Measurements from ENCODE around the gene MZB1.

Gene MZB1

GRCh38 chr5:139384591-139385051, 5.1 kb downstream of the MZB1 start:
- no peak overlapping the region for H3K27ac ChIP-seq (ENCODE audit: low read length, poor library complexity, severe bottlenecking)
- H3K14ac ChIP-seq (ENCODE audit: low read length in 2 of 2) = peak overlapping the region in 1 of 2 experiments; percentile 41
- H4K91ac ChIP-seq (ENCODE audit: low read length) = no peak overlapping the region
- H3K27me3 ChIP-seq (ENCODE audit: control insufficient read depth in 1 of 2, insufficient read depth in 1 of 2, low read length in 2 of 2) = no peaks in the 10 kb centered on the region
- no peak overlapping the region for H3K4ac ChIP-seq (ENCODE audit: low read depth in 1 of 2, low read length in 2 of 2)
- H3K79me1 ChIP-seq (replicated peaks; ENCODE audit: low read length, poor library complexity, severe bottlenecking) = no peaks in the 10 kb centered on the region
- H3K4me3 ChIP-seq (ENCODE audit: insufficient read depth in 1 of 2, low read depth in 1 of 2, low read length in 2 of 2) = peak overlapping the region in 1 of 2 experiments; percentile 60
- H3K23ac ChIP-seq (ENCODE audit: low read length in 2 of 2) = no peak overlapping the region
- no peaks in the 10 kb centered on the region for H3K9me3 ChIP-seq (ENCODE audit: control insufficient read depth, low read length)
- no peak overlapping the region for H2BK12ac ChIP-seq (ENCODE audit: low read length in 2 of 2)
- H3K4me1 ChIP-seq (ENCODE audit: control insufficient read depth, insufficient read depth, low read depth, low read length) = peaks cover 35% of the 10 kb centered on the region
- no peak overlapping the region for H3K4me2 ChIP-seq (ENCODE audit: low read length, poor library complexity, severe bottlenecking)
- H4K8ac ChIP-seq (ENCODE audit: low read length) = no peak overlapping the region
- H2BK15ac ChIP-seq (ENCODE audit: low read depth, poor library complexity, severe bottlenecking) = peak overlapping the region; percentile 52
- H2BK5ac ChIP-seq (ENCODE audit: low read depth, low read length, poor library complexity, severe bottlenecking) = no peak overlapping the region
- H3K36me3 ChIP-seq (ENCODE audit: control insufficient read depth in 1 of 2, insufficient read depth in 2 of 2, low read depth in 1 of 2, low read length in 2 of 2) = no peaks in the 10 kb centered on the region
- H3K18ac ChIP-seq (ENCODE audit: low read depth in 1 of 2, low read length in 2 of 2) = no peak overlapping the region
- H2BK120ac ChIP-seq (ENCODE audit: low read depth, low read length) = no peak overlapping the region
- DNase-seq = no peak
- peak overlapping the region; percentile 37 for H2AK5ac ChIP-seq (ENCODE audit: low read length, severe bottlenecking)
- no peak overlapping the region for H2AFZ ChIP-seq (ENCODE audit: low read depth, low read length)
- 92% methylated on average over 8 of the region's 9 CpGs for WGBS
- H3K9ac ChIP-seq (ENCODE audit: low read length) = peak overlapping the region; percentile 62

DNA sequence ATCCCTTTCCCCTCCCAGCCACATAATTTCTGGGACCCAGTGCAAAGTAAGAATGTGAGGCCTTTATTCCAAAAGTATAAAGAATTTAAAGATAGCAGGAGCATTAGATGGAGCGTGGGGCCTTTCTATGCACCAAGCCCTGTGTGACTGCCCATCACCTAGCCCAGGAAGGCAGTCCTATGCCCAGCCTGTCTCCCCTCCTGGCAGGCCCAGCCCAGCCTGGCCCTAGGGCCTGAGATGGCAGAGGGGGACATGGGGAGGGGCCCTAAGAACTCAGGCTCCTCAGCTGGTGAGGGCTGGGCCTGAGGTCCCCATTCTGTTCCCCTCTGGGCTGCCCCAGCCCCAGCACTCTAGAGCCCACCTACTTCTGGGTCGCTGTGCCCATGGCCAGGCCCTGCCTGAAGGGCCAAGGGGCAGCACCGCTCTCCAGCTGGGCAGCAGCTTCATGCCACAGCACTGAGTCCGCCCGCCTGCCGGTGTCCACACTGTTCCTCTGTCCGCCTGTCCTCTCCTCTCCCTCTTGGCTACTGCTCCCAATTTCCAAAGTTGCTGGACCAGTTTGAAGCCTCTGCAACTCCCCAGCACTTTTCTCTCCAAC, 5.6 kb downstream of the MZB1 start:
- Histone ChIP-seq H3K9ac (ENCODE audit: low read length) (peak overlapping the region; percentile 62), H3K14ac (ENCODE audit: low read length in 2 of 2) (no peak overlapping the region), H2BK120ac (ENCODE audit: low read depth, low read length) (no peak overlapping the region), H3K9me3 (ENCODE audit: control insufficient read depth, low read length) (no peaks in the 10 kb centered on the region), H2AK5ac (ENCODE audit: low read length, severe bottlenecking) (peak overlapping the region; percentile 37), H3K4me1 (ENCODE audit: control insufficient read depth, insufficient read depth, low read depth, low read length) (peaks cover 35% of the 10 kb centered on the region), H4K91ac (ENCODE audit: low read length) (peak overlapping the region; percentile 11), H3K4ac (ENCODE audit: low read depth in 1 of 2, low read length in 2 of 2) (no peak overlapping the region), H2BK12ac (ENCODE audit: low read length in 2 of 2) (no peak overlapping the region), H3K4me2 (ENCODE audit: low read length, poor library complexity, severe bottlenecking) (no peak overlapping the region), H3K27ac (ENCODE audit: low read length, poor library complexity, severe bottlenecking) (no peak overlapping the region), H3K79me1 (replicated peaks; ENCODE audit: low read length, poor library complexity, severe bottlenecking) (no peaks in the 10 kb centered on the region), H3K36me3 (ENCODE audit: control insufficient read depth in 1 of 2, insufficient read depth in 2 of 2, low read depth in 1 of 2, low read length in 2 of 2) (peaks cover 0 to under 1% of the 10 kb centered on the region in 2 experiments), H2BK5ac (ENCODE audit: low read depth, low read length, poor library complexity, severe bottlenecking) (no peak overlapping the region), H3K18ac (ENCODE audit: low read depth in 1 of 2, low read length in 2 of 2) (no peak overlapping the region), H3K27me3 (ENCODE audit: control insufficient read depth in 1 of 2, insufficient read depth in 1 of 2, low read length in 2 of 2) (no peaks in the 10 kb centered on the region), H2BK15ac (ENCODE audit: low read depth, poor library complexity, severe bottlenecking) (no peak overlapping the region), H3K23ac (ENCODE audit: low read length in 2 of 2) (no peak overlapping the region), H4K8ac (ENCODE audit: low read length) (no peak overlapping the region), H2AFZ (ENCODE audit: low read depth, low read length) (no peak overlapping the region), H3K4me3 (ENCODE audit: insufficient read depth in 1 of 2, low read depth in 1 of 2, low read length in 2 of 2) (peak overlapping the region in 1 of 2 experiments; percentile 60)
- no peak for DNase-seq
- 78% methylated on average over 7 of the region's 7 CpGs for WGBS

- WGBS = 92% methylated on average over 9 of the region's 10 CpGs
- Histone ChIP-seq H3K23ac (ENCODE audit: low read length in 2 of 2) (no peak within 1 kb of the TSS), H2BK120ac (ENCODE audit: low read depth, low read length) (no peak within 1 kb of the TSS), H2BK12ac (ENCODE audit: low read length in 2 of 2) (no peak within 1 kb of the TSS), H3K9me3 (ENCODE audit: control insufficient read depth, low read length) (no peaks in the 10 kb centered on the region), H2BK5ac (ENCODE audit: low read depth, low read length, poor library complexity, severe bottlenecking) (no peak within 1 kb of the TSS), H3K4me2 (ENCODE audit: low read length, poor library complexity, severe bottlenecking) (no peak within 1 kb of the TSS), H3K27ac (ENCODE audit: low read length, poor library complexity, severe bottlenecking) (no peak within 1 kb of the TSS), H3K9ac (ENCODE audit: low read length) (no peak within 1 kb of the TSS), H2BK15ac (ENCODE audit: low read depth, poor library complexity, severe bottlenecking) (no peak within 1 kb of the TSS), H4K91ac (ENCODE audit: low read length) (no peak within 1 kb of the TSS), H4K8ac (ENCODE audit: low read length) (no peak within 1 kb of the TSS), H3K18ac (ENCODE audit: low read depth in 1 of 2, low read length in 2 of 2) (no peak within 1 kb of the TSS), H3K4me3 (ENCODE audit: insufficient read depth in 1 of 2, low read depth in 1 of 2, low read length in 2 of 2) (no peak within 1 kb of the TSS), H3K14ac (ENCODE audit: low read length in 2 of 2) (no peak within 1 kb of the TSS), H3K79me1 (replicated peaks; ENCODE audit: low read length, poor library complexity, severe bottlenecking) (no peaks in the 10 kb centered on the region), H3K4ac (ENCODE audit: low read depth in 1 of 2, low read length in 2 of 2) (no peak within 1 kb of the TSS), H3K4me1 (ENCODE audit: control insufficient read depth, insufficient read depth, low read depth, low read length) (peaks cover 34% of the 10 kb centered on the region), H3K36me3 (ENCODE audit: control insufficient read depth in 1 of 2, insufficient read depth in 2 of 2, low read depth in 1 of 2, low read length in 2 of 2) (peaks cover 0 to 7% of the 10 kb centered on the region in 2 experiments), H2AFZ (ENCODE audit: low read depth, low read length) (no peak within 1 kb of the TSS), H2AK5ac (ENCODE audit: low read length, severe bottlenecking) (peak within 1 kb of the TSS; percentile 40), H3K27me3 (ENCODE audit: control insufficient read depth in 1 of 2, insufficient read depth in 1 of 2, low read length in 2 of 2) (no peaks in the 10 kb centered on the region)
- DNase-seq = no peak
Observed at GRCh38 chr5:139383275-139383992, 6.3 kb downstream of the MZB1 start, which contains the start of gene SLC23A1. SLC23A1 (minus strand) TSS chr5:139383297; CDS start chr5:139383253, 44 bp downstream.

- Histone ChIP-seq H3K4ac (ENCODE audit: low read depth in 1 of 2, low read length in 2 of 2) (no peak overlapping the region), H3K9me3 (ENCODE audit: control insufficient read depth, low read length) (no peaks in the 10 kb centered on the region), H2AK5ac (ENCODE audit: low read length, severe bottlenecking) (peak overlapping the region; percentile 40), H2BK5ac (ENCODE audit: low read depth, low read length, poor library complexity, severe bottlenecking) (no peak overlapping the region), H2BK12ac (ENCODE audit: low read length in 2 of 2) (no peak overlapping the region), H3K23ac (ENCODE audit: low read length in 2 of 2) (no peak overlapping the region), H2AFZ (ENCODE audit: low read depth, low read length) (no peak overlapping the region), H4K8ac (ENCODE audit: low read length) (no peak overlapping the region), H3K4me2 (ENCODE audit: low read length, poor library complexity, severe bottlenecking) (no peak overlapping the region), H2BK120ac (ENCODE audit: low read depth, low read length) (no peak overlapping the region), H3K27ac (ENCODE audit: low read length, poor library complexity, severe bottlenecking) (no peak overlapping the region), H3K27me3 (ENCODE audit: control insufficient read depth in 1 of 2, insufficient read depth in 1 of 2, low read length in 2 of 2) (no peaks in the 10 kb centered on the region), H3K9ac (ENCODE audit: low read length) (no peak overlapping the region), H2BK15ac (ENCODE audit: low read depth, poor library complexity, severe bottlenecking) (no peak overlapping the region), H3K4me1 (ENCODE audit: control insufficient read depth, insufficient read depth, low read depth, low read length) (peaks cover 30% of the 10 kb centered on the region), H3K36me3 (ENCODE audit: control insufficient read depth in 1 of 2, insufficient read depth in 2 of 2, low read depth in 1 of 2, low read length in 2 of 2) (peaks cover 0 to 14% of the 10 kb centered on the region in 2 experiments), H3K14ac (ENCODE audit: low read length in 2 of 2) (no peak overlapping the region), H4K91ac (ENCODE audit: low read length) (no peak overlapping the region), H3K4me3 (ENCODE audit: insufficient read depth in 1 of 2, low read depth in 1 of 2, low read length in 2 of 2) (no peak overlapping the region), H3K79me1 (replicated peaks; ENCODE audit: low read length, poor library complexity, severe bottlenecking) (no peaks in the 10 kb centered on the region), H3K18ac (ENCODE audit: low read depth in 1 of 2, low read length in 2 of 2) (no peak overlapping the region)
- WGBS = 55% methylated on average over 2 of the region's 3 CpGs
- no peak for DNase-seq
Observed at GRCh38 chr5:139382807-139383206, 6.9 kb downstream of the MZB1 start.
